ENCODE data around the gene POLR2I.
"Not testable (repeated sequence)": the region's sequence is repeated elsewhere in the genome, so short reads cannot be mapped to it uniquely, and the experiment has no call there.

The POLR2I gene

DNA sequence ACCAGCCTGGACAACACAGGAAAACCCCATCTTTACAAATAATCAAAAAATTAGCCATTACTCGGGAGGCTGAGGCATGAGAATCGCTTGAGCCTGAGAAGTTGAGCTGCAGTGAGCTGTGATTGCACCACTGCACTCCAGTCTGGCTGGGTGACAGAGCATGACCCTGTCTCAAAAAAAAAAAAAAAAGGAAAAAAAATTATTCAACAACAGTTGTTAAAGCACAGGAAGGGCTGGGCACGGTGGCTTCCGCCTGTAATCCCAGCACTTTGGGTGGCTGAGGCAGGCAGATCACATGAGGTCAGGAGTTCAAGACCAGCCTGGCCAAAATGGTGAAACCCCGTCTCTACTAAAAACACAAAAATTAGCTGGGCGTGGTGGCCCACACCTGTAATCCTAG lies 16.5 kb upstream of the POLR2I start:
- DNase-seq = not testable (repeated sequence)

DNA sequence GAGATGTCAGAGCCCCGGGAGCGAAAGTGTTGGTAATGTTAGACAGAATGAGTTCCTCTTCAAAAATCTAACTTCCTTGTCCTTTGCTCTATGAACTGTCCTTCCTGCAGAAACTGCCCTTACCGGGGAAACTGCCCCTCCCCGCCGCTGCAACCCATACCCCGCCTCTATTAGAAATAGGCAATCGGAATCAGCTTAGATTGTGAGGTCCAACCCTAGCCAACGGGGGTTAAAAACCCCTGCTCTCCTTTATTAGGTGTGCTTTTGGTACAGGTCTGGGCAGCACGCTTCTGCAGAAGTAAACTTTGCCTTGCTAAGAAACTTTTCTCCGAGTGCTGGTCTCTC lies 13.7 kb upstream of the POLR2I start:
- DNase-seq = no peak

DNA sequence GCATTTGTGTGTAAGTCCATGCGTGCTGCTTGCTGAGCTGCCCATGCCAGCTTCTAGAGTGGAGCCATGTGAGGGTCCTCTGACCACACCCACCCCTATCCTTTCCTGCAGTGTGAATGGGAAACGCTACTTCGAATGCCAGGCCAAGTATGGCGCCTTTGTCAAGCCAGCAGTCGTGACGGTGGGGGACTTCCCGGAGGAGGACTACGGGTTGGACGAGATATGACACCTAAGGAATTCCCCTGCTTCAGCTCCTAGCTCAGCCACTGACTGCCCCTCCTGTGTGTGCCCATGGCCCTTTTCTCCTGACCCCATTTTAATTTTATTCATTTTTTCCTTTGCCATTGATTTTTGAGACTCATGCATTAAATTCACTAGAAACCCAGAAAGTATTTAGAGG lies 10.9 kb upstream of the POLR2I start:
- DNase-seq = peak in 1 of 2 experiments; percentile 27

DNA sequence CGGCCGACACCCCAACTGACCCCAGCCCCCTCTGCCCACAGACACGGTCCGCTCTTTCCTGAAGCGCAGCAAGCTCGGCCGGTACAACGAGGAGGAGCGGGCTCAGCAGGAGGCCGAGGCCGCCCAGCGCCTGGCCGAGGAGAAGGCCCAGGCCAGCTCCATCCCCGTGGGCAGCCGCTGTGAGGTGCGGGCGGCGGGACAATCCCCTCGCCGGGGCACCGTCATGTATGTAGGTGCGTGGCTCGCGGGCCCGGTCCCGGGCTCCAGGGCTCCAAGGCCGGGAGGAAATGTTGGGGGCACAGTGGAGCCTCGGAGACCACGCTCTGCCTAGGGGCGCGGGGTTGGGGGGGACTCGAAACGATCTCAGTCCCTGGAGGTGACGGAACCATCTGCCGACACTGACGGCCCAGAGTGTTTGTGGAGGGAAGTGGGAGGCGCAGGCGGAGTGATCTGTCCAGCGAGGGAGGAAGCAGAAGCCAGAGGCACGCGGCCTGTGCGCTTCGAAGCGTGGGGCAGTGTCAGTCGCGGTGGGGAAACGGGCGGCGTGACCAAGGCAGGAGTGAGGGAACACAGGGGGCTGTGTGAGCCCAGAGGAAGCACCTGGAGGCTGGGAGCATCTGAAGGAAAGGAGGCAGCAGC lies 6.9 kb upstream of the POLR2I start:
- no peak for DNase-seq

DNA sequence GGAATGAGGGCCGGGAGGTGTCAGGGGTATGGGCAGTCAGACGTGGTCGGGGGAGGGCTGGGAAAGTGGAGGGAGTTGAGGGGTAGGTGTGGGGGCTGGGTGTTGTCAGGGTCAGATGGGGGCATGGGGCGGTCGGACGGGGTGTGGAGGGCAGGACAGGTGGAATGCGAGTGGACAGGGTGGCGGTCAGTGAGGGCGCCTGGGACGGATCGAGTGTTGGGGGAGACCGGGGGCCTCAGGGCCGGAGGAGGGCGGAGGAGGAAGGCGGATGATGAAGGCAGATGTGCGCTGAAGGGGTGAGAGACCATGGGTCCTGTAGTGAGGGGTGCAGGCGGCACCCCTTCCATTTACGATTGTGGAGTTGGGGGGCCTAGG lies 6.3 kb upstream of the POLR2I start:
- DNase-seq = no peak

DNA sequence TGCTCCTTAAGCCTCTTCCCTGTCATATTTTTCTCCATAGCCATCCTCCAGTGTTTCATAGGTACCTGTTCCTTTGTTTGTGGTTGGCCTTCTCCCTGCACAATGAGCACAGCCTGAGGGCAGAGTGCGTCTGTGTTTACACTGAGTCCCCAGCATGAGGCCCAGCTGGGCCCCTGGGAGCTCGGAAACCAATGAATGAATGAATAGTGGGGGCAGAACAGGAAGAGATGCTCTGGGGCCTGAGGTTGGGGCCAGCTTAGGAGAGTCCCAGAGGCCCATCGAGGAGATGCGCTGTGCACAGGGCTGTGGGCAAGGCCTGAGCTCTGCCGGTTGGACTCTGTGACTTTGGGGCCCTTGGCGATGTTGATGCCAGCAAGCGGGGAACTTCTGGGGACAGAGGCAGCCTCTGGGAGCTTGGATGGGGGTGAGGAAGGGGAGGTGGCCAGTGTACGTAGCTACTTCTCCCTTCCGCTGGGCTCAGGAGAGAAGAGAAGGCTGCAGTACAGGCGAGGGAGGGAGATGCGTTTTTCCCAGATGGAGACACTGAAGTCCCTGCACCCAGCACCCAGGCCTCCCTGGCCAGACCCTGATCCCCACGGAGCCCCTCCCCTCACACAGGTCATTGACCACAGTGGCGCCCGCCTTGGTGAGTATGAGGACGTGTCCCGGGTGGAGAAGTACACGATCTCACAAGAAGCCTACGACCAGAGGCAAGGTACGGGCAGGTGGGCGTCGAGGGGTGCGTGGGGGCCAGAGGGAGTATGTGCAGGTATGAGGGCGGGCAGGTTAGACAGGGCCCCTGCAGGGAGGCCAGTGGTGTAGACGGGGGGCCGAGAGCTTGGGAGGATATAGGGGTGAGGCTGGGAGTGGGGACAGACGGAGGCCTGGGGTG lies 5.7 kb upstream of the POLR2I start:
- no peak for DNase-seq

DNA sequence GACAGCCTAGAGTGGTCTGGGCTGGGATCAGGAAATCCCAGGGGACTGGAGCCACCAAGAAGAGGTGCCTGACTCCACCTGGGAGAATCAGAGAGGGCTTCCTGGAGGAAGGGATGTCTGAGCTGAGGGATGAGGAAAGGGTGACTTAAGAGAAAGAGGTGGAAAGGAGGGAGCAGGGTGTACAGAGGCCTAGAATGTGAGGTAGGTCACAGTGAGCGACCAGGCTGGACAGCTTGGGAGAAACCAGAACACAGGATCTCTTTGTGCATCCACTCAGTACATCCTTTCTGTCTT lies 1.6 kb upstream of the POLR2I start:
- no peak for DNase-seq

DNA sequence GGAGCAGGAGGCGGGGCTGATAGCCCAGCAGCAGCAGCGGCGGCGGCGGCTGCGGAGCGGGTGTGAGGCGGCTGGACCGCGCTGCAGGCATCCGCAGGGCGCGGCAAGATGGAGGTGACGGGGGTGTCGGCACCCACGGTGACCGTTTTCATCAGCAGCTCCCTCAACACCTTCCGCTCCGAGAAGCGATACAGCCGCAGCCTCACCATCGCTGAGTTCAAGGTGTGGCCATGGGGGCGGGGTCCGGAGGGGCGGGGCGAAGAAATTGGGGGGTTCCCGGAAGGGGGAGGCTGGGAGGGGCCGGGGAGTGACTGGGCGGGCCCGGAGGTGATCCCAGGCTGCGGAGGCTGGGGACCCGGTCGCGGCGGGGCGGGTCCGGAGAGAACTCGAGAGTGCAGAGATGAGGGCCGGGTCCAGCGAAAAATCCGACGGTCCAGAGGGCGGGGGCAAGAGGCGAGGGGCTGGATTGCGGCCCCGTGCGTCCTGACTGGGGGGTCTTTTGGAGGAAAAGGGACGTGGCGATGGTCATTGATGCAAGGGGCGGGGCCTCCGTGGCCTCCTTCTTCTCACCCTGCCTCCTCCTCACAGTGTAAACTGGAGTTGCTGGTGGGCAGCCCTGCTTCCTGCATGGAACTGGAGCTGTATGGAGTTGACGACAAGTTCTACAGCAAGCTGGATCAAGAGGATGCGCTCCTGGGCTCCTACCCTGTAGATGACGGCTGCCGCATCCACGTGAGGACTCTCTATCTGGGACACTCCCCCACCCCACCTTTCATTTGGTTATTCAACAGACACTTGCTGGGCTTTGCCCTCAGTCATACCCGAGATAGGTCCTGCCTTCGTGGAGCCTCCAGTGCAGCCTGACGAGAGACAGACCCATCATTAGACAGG lies 1.0 kb upstream of the POLR2I start, which contains the start of gene TBCB:
Gene TBCB (plus strand): TSS at position 16 of the 891 bp plus-strand sequence. CDS start 93 bp downstream, at position 109.
- DNase-seq = peak; percentile 93 to 95

DNA sequence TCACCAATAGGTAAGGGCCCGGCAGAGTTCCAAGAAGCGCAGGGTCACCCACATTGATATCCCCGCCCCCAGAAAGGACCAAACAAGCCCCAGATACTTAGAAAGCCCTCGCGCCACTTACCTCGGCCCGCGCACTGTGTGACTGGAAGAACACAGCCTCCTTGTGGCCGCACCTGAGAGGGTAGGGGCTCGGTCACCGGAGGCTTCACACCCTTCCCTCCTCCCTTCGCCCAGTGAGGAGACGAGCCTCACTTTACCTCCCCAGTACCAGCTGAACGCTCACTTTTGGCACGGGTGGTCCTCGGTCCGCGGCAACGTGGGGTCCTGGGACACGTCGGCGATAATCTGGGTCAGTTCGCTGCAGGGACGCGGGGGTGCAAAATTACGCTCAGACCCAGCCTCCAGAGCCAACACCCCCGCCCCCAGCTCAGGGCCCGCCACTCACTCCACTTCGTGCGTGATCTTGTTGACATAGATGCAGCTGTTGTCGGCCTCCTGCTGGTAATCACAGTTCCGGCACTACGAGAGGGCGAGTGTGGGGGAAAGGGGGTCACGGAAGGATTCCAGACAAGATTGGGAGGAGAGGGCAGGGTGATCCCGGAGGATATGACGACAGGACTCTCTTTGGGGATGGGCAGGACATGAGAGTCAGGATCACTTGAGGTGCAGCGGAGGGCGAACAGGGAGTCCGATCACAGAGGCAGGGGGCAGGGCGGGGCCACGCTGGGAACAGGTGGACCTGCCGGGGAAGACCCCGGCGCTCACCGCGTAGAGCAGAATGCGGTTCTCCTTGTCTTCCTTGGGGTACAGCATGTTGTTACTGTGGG lies 568 bp downstream of the POLR2I start:
- DNase-seq = peak in 1 of 2 experiments; percentile 37

DNA sequence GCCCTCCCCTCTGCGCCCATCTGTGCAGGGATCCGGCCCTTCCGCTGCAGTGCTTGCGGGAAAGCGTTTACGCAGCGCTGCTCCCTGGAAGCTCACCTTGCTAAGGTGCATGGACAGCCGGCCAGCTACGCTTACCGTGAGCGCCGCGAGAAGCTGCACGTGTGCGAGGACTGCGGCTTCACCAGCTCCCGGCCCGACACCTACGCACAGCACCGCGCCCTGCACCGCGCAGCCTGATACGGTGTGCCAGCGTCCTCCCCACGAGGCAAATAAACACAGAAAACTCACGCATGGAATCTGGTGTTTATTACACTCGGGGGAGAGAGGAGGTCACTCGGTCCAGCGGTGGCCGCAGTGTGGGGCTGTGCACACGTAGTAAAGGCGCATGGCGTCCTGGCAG lies 1.2 kb downstream of the POLR2I start:
- no peak for DNase-seq

DNA sequence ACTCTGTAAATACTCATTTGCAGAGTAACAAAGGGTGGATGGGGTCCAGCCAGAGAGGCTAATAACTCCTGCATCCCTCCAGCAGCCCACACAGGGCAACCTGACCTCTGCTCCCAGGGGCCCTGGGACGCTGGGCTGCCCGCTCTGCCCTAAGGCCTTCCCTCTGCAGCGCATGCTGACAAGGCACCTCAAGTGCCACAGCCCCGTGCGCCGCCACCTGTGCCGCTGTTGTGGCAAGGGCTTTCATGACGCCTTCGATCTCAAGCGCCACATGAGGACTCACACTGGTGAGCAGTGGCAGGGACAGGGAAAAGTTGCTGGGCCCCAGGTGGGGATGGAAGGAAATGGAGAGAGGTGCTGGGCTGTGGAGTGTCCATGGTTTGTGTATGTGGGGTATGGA lies 2.0 kb downstream of the POLR2I start:
- DNase-seq = no peak

DNA sequence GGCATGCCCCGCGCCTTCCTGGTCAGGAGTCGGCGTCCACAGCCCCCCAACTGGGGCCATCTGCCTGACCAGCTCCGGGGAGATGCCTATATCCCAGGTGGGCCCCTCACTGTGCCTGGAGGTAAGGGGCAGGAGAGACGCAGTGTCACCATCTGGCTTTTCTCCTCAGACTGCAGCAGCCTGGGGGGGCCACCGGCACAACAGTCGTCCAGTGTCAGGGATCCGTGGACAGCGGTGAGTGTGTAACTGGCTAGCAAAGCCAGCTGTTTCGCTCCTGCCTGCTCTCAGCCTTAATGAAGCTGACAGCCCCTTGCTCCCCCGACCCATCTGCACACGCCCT lies 3.5 kb downstream of the POLR2I start:
- DNase-seq = no peak

DNA sequence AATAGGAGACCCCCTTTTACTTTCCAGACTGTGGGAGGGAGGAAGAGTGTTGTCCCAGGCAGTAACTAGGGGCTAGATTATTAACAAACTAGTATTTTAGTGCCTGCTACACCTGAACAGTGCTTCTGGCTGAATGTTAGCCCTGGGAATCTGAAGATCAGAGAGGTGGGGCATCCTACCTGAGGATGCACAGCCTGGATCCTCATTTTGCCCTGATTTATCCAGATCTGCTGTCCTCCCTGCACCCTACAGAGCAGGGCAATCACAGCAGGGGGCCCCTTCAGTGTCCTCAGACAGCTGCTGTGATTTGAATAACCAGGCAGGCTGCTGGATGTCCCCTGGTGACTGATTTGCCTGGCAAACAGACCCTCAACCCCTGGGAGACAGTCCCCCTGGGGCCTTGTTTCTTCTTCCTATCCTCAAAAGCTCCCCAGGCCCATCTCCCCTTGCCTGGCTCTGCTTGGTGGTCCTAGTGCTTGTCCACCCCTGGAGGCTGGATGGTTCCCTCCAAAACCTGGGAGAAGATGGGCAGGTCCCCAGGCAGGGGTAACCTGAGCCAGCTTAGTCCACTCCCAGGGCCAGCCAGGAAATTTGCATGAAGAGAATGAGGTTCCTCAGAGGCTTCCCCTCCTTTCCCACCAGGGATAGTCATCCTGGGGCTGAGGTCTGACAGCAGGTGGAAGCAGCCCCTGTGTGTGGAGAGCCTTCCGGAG lies 4.0 kb downstream of the POLR2I start, which contains the start of gene OVOL3:
Gene OVOL3 (plus strand): TSS at position 657 of the 713 bp plus-strand sequence. CDS start 60 bp downstream, outside the sequence.
- no peak for DNase-seq

DNA sequence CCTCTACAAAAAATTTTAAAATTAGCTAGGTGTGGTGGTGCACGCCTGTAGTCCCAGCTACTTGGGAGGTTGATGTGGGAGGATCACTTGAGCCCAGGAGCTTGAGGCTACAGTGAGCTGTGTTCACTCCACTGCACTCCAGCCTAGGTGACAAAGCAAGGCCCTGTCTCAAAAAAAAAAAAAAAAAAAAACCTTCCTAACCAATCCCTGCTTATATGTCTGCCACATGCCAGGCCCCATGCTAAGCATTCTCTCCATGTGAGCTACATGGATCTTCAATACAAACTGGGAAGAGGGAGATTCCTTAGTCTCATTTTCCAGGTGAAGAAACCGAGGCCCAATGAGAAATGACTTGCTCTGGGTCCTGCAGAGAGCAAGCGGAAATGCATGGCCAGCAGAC lies 6.0 kb downstream of the POLR2I start:
- DNase-seq = no peak

DNA sequence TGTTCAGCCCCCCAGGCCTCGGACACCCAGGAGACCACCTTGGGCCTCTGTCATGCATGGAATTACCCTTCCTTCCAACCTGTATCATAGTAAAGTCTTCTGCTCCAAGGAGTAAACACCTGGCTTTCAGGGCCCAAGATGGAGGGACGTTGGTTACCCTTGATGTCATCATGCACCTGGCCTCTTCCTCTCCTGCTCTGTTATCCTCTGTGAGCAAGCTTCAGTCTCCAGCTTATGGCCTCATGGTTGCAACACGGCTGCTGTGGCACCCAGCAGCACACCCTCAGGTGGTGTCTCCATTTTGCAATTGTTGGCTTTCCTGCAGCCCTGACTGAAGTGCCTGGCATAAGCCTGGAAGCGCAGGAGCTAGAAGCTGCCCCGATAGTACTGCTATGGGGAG lies 7.7 kb downstream of the POLR2I start:
- DNase-seq = no peak

DNA sequence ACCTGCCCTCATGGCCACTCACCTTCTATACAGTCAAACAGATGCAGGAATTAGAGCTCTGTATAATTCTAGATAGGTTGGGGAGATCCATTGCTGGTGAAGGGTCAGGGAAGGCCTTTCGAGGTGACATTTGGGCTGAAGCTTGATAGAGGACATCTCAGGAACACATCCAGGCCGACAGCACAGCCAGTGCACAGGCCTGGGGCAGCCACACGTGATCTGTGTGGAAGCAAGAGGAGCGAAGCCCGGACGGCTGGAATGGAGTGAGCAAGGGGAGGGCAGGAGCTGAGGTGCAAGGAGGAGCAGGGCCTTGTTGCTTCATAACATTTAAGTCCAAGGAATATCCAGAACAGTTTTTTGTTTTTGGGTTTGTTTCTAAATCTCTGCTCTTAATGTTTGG lies 8.2 kb downstream of the POLR2I start:
- no peak for DNase-seq

DNA sequence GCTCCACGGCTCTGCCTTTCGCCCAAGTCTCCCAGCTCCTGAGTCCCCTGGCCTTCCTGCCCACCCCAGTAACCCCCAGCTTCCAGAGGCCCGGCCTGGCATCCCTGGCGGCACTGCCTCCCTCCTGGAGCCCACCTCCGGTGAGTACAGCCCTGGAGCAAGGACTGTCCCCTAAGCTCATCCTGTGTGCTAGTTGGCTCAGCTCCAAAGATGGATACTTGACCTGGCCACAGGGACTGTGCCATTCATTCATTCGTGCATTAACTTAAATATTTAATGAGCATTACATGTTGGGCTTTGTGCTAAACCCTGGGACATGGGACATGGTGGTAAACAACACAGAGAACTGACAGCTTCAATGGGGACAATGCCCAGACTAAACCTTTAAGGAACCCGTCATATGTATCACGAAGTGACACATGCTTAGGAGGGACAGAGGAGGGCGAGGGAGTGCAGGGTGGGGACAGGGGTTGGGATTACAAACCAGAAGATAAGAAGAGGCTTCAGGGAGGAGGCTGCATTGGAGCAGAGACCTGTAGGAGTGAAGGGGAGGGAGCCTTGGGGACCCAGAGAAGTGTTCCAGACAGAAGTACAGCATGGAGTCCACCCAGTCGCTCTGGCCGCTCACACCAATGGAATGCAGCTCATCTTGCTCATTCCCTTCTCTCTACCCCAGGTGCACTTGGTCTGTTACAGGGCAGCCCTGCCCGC lies 10.7 kb downstream of the POLR2I start:
- no peak for DNase-seq

DNA sequence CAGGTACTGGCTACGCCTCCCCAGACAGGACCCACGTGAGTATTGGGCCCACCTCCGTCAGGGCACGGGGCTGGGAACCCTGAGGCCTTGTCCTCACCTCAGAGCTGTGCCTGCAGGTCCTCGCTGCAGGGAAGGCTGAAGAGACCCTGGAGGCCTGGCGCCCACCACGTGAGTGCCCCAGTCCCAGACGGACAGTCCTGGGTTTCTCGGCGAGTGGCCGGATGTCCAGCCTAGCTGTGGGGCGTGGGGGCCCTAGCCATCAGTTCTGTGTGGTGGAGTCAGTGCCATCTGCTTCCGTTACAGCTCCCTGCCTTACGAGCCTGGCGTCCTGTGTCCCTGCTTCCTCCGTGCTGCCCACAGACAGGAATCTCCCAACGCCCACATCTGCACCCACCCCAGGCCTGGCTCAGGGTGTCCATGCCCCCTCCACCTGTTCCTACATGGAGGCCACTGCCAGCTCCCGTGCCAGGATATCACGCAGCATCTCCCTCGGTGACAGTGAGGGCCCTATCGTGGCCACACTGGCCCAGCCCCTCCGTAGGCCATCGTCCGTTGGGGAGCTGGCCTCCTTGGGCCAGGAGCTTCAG lies 11.5 kb downstream of the POLR2I start:
- DNase-seq = no peak

DNA sequence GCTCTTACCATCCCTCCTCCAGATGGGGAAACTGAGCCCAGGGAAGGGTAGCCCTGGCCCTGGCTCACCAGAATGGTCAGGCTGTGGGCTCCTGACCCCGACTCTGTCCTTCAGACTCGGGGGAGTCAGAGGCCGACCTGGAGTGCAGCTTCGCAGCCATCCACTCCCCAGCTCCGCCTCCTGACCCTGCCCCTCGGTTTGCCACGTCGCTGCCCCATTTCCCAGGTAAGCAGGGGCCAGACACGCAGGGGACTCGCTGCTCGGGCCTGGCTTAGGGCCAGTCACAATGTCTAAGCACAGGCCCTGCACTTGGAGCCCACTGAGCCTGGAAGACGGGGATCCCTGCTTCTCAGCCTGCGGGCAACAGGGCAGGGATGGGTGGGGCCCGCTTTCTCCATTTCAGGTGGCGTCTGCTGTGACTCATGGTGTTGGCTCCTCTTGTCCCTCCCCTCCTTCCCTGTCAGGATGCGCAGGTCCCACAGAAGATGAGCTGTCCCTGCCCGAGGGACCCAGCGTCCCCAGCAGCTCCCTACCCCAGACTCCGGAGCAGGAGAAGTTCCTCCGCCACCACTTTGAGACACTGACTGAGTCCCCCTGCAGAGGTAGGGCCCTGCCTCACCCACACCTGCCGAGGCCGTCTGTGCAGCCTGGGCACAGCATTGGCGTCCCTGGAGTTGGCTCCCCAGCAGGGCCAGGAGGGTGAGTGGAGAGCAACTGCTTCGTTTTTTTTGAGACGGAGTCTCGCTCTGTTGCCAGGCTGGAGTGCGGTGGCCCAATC lies 12.9 kb downstream of the POLR2I start:
- DNase-seq = no peak

DNA sequence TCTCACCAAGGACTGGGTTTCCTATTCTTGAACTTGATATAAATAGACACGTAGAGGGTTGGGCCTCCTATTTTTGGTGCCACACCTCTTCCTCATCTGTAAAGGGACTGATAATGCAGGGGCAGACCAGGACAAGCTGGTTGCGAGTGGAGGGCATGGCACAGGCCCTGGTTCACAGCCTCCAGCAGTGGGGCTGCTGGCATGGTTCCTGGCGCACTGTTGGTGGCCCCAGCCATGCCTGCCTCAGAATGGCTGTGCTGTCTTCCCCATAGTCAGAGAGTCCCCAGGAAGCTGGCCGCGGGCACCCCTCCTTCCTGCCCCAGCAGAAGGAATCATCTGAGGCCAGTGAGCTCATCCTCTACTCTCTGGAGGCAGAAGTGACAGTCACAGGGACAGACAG lies 14.2 kb downstream of the POLR2I start:
- no peak for DNase-seq
